Fibroblast of lung (primary cell): ENCODE results near the gene PKD2L1. TPM values are rescaled to one million over a fixed set of nuclear protein-coding genes. Genes with fewer than 3 reads are reported as not detected.

Source experiments
- DNase-seq, 2 donors: peaks; one replicate each; pipeline versions ENCODE4 v3.0.0 to v3.0.0-alpha.2; 2010; ENCODE audit warnings: low read depth in 2 of 2
- H2AFZ ChIP-seq: 2 replicates; pipeline ENCODE4 v1.5.1; 2012; ENCODE audit warnings: low read length, control low read depth, inconsistent platforms
- H3K27ac ChIP-seq: 2 replicates; pipeline ENCODE4 v1.5.1; 2011; ENCODE audit warnings: low read length, control low read depth; ENCODE audit not compliant: insufficient read depth
- H3K27me3 ChIP-seq: 2 replicates; pipeline ENCODE4 v1.5.1; 2011; ENCODE audit warnings: mild to moderate bottlenecking, low read length; ENCODE audit not compliant: control insufficient read depth, insufficient read depth
- H3K36me3 ChIP-seq: 2 replicates; pipeline ENCODE4 v1.5.1; 2011; ENCODE audit warnings: low read length; ENCODE audit not compliant: control insufficient read depth, insufficient read depth
- H3K4me1 ChIP-seq: 2 replicates; pipeline ENCODE4 v1.5.1; 2011; ENCODE audit warnings: low read length; ENCODE audit not compliant: control insufficient read depth, insufficient read depth; ENCODE audit errors: extremely low read depth
- H3K4me2 ChIP-seq: 2 replicates; pipeline ENCODE4 v1.5.1; 2011; ENCODE audit warnings: low read length, control low read depth; ENCODE audit not compliant: insufficient read depth; ENCODE audit errors: extremely low read depth
- H3K4me3 ChIP-seq, 4 experiments: fragments of 200-600 bp in 1 of 4; sonication (generic) in 1 of 4; replicated peaks in 1 of 4; 2 replicates each; pipeline ENCODE4 v1.5.1; 2011 to 2016; ENCODE audit warnings: low read length in 4 of 4, low read depth in 3 of 4, mild to moderate bottlenecking in 3 of 4, control low read depth in 2 of 4, inconsistent platforms in 1 of 4, mixed read lengths in 1 of 4; ENCODE audit not compliant: insufficient read depth in 1 of 4; ENCODE audit errors: control extremely low read depth in 1 of 4
- H3K79me2 ChIP-seq: 2 replicates; pipeline ENCODE4 v1.5.1; 2012; ENCODE audit warnings: mild to moderate bottlenecking, low read length, inconsistent platforms; ENCODE audit not compliant: control insufficient read depth, insufficient read depth
- H3K9ac ChIP-seq: 2 replicates; pipeline ENCODE4 v1.5.1; 2011; ENCODE audit warnings: mild to moderate bottlenecking, low read length, control low read depth; ENCODE audit not compliant: insufficient read depth
- H3K9me3 ChIP-seq: 2 replicates; pipeline ENCODE4 v1.5.1; 2012; ENCODE audit warnings: low read depth, low read length; ENCODE audit not compliant: control insufficient read depth, insufficient read depth
- H4K20me1 ChIP-seq: 2 replicates; pipeline ENCODE4 v1.5.1; 2011; ENCODE audit warnings: low read length; ENCODE audit not compliant: control insufficient read depth, insufficient read depth; ENCODE audit errors: extremely low read depth
- CTCF ChIP-seq, 2 donors: IDR thresholded peaks in 1 of 2; conservative IDR thresholded peaks in 1 of 2; 1 replicate in 1 of 2; 2 replicates in 1 of 2; pipeline ENCODE4 v1.5.1; 2011 to 2012; ENCODE audit warnings: low read length in 2 of 2, control low read depth in 1 of 2, inconsistent platforms in 1 of 2, low read depth in 1 of 2, mild to moderate bottlenecking in 1 of 2
- EZH2 ChIP-seq: IDR thresholded peaks from 2 replicates; pipeline ENCODE4 v1.5.1; 2012; ENCODE audit warnings: low read length, control low read depth, mild to moderate bottlenecking; ENCODE audit errors: missing control alignments
- polyA plus RNA-seq, 2 donors: library from polyadenylated mRNA; depleted of rRNA in 1 of 2; stranded (reverse) in 1 of 2; unstranded in 1 of 2; fragments of >200 nt; gene quantifications; 2 replicates each; pipeline ENCODE4 v1.2.1, GENCODE V29; 2011 to 2012; ENCODE audit warnings: missing spikeins in 1 of 2
- total RNA-seq: library from RNA; depleted of rRNA; stranded (reverse); fragments of >200 nt; gene quantifications from 2 replicates; pipeline ENCODE4 v1.2.1, GENCODE V29; 2014

The PKD2L1 gene
- total and polyA plus RNA-seq, 2 donors (not counting 1 experiment from before 2014, with no cell fraction given) = not detected

- Histone ChIP-seq H3K4me2 (no peak overlapping the region), H4K20me1 (no peaks in the 10 kb centered on the region), H3K27ac (no peak overlapping the region), H3K9ac (no peak overlapping the region), H2AFZ (no peak overlapping the region), H3K36me3 (no peaks in the 10 kb centered on the region), H3K9me3 (no peaks in the 10 kb centered on the region), H3K27me3 (peaks cover 15% of the 10 kb centered on the region), H3K4me3 (no peak overlapping the region), H3K79me2 (peaks cover 13% of the 10 kb centered on the region), H3K4me1 (no peaks in the 10 kb centered on the region)
- TF ChIP-seq EZH2 (no peak), CTCF (conservative IDR thresholded peaks at IDR 0.05 in 1 of 2, IDR thresholded peaks at IDR 0.05 in 1 of 2; ENCODE audit: low read depth in 1 of 2, low read length in 2 of 2) (no peak)
- DNase-seq = no peak
Measured at GRCh38 chr10:100289641-100290040, 40.4 kb downstream of the PKD2L1 start.

- Histone ChIP-seq H3K9ac (no peak overlapping the region), H3K27me3 (peaks cover 5% of the 10 kb centered on the region), H3K36me3 (no peaks in the 10 kb centered on the region), H2AFZ (no peak overlapping the region), H4K20me1 (no peaks in the 10 kb centered on the region), H3K4me3 (no peak overlapping the region), H3K27ac (no peak overlapping the region), H3K4me1 (no peaks in the 10 kb centered on the region), H3K79me2 (peaks cover 27% of the 10 kb centered on the region), H3K9me3 (no peaks in the 10 kb centered on the region), H3K4me2 (no peak overlapping the region)
- TF ChIP-seq CTCF (conservative IDR thresholded peaks at IDR 0.05 in 1 of 2, IDR thresholded peaks at IDR 0.05 in 1 of 2; ENCODE audit: low read depth in 1 of 2, low read length in 2 of 2) (no peak), EZH2 (no peak)
- no peak for DNase-seq
Measured at GRCh38 chr10:100288196-100288595, 41.8 kb downstream of the PKD2L1 start.

GRCh38 chr10:100287756-100288155 is 42.3 kb downstream of the PKD2L1 start:
- no peak overlapping the region for H2AFZ ChIP-seq
- TF ChIP-seq EZH2 = no peak
- no peak for TF ChIP-seq CTCF (conservative IDR thresholded peaks at IDR 0.05 in 1 of 2, IDR thresholded peaks at IDR 0.05 in 1 of 2; ENCODE audit: low read depth in 1 of 2, low read length in 2 of 2)
- DNase-seq = no peak
- no peaks in the 10 kb centered on the region for H3K36me3 ChIP-seq
- no peak overlapping the region for H3K27ac ChIP-seq
- H3K79me2 ChIP-seq = peaks cover 31% of the 10 kb centered on the region
- H3K9me3 ChIP-seq = no peaks in the 10 kb centered on the region
- no peaks in the 10 kb centered on the region for H4K20me1 ChIP-seq
- peaks cover under 1% of the 10 kb centered on the region for H3K27me3 ChIP-seq
- no peak overlapping the region for H3K4me3 ChIP-seq
- H3K4me1 ChIP-seq = no peaks in the 10 kb centered on the region
- H3K4me2 ChIP-seq = no peak overlapping the region
- H3K9ac ChIP-seq = no peak overlapping the region
